DMS114 treated with DMSO at 0.1 percent for 48 hours (cell line): ENCODE data around the gene NKD2.

ENCODE experiments used
- DNase-seq: peaks from one replicate; lab custom pipeline; 2025; ENCODE audit not compliant: unreplicated experiment; lab: John Stamatoyannopoulos, UW

The NKD2 gene

DNA sequence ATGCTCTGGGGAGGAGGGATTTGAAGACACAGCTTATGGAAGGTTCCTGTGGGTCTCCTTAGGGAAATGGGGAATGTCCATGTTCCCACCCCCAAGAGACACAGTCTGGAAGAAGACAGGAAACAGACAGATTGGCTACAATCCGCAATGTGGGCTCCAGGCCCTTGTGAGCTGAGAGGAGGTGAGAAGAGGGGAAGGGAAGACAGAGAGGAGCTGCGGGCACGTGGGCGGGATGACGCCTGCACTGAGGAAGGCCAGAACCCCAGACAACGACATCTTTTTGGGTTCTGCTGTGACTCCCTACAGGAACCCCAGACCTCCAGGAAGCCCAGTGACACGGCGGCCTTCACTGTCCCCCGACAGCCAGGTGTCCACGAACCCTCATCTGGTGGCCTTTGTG is 29.9 kb upstream of the NKD2 start:
- no peak for DNase-seq

DNA sequence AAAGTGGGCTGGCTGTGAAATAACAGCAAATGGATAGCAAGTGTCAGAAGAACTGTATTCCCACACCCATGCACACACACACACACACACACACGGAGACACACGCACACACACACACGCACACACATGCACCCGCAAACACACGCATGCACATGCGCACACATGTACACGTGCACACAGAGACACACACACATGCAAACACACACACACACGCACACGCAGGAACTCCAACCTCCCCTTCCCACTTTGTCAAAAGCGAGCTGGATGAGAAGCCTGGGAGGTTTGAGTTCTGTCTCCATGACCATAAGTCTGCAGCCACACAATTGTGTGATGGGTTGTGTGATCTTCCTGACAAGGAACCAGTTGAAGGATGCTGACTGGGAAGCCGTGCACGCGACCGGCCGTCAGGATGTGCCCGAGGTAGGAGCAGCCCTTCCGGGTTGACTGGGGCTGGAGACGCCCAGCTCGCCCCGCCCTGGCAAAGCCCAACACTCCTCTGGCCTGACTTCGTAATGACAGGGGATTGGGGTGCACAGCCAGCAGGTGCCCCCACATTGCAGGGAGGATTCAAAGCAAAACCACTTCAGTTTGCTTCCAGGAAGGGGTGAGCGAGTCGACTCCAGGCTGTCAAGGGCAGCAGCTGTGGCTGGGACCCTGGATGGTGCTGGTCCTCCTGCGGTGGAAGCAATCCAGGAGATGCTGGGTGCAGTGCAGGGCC is 29.3 kb upstream of the NKD2 start:
- DNase-seq: no peak

DNA sequence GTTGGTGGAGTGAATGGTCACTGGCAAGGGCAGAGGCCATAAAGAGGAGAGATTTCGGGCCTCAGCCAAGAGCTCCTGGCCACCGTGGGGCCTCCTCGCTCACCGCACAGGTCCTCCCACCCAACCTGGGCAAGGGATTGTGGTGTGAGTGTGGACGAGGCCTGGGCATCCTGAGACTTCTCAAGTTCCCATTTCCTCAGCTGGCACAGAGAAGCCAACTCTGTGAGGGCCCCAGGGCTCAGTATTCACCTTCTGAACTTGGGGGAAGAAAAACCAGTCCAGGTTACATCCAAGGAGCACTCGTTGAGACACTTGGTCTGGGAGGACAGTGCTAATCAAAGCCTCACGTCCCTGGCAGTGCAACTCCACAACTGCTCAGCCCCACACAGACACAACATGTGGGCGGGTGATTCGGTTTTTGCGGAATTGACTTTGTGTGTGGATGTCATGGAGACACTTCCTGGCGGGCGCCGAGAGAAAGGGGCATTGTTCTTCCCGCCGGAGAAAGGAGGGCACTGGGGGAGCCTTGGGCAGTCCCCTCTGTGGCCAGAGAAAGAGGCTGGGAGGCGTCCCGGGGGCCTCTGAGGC is 28.5 kb upstream of the NKD2 start:
- no peak for DNase-seq

DNA sequence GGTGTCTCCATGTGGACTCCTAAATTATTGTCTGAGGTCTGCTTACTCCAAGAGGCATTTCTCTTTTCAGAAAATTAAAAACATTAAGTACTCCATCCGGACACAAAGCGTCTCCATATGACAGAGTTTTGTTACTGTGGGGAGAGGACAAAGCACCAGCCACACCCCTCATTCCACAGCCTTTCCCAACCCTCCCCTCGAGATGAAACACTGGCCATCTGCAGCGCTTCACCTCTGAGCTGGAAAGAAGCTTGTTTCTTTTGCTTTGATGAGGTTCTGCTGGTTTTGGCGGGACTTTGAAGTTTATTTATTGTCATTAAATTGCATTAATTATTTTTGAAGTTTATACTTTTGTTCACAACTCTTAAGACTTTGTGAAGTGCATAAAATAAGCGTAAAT is 27.6 kb upstream of the NKD2 start:
- DNase-seq: no peak

DNA sequence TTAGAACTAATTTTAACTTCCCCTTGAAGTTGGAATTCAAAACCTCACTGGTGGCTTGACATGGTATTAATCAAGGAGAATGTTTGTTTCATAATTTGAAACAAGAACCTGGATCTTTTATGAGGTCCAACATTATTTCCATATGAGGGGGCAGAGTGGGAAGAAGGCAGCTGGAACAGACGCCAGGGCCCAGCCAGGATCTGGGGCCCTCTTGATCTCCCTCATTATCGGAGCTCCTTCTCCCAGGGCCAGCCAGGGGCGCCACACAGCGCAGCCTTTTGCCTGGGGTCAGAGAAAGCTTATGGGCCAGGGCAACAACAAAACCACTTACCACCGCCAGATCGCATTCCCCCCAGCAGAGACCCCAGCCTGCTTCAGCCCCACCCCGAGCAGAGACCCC is 27.1 kb upstream of the NKD2 start:
- no peak for DNase-seq

DNA sequence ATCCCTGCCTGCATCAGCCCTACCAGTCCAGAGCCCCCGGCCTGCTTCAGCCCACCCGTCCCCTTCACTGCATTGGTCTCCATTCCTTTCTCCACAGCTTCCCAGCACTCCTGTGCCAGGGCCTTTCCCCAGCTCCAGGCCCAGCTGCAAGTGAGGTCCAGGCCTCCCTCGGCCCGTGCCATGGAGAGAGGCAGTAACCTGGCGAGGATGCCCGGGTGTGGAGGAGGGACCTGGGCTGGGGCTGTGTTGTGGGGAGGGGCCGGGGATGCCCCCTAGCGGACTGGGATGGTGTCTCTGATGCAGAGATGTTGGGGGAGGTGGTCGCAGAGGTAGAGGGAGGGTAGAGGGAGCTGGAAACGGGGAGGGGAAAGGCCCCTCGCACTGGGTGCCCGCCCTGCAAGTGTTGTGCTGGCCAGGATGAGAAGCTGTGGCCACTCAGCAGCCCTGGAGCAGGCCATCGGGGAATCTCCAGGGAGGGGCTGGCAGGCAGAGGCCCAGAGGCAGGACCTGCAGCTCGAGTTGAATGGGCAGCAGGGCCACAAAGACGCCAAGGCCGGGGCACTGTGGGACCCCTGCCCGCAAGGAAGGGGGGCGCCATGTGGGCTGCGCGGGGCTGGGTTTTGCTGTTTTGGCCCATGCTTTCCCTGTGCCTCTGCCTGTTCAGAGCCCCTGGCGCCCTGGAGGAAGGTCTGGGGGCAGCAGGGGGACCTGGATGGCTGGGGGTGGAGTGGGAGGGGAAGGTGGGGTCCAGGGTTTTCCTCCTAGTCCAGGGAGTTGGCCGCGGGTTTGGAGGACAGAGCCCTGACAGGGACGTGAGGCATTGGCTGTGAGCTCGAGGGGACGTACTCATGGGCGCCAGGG is 26.0 kb upstream of the NKD2 start:
- no peak for DNase-seq

DNA sequence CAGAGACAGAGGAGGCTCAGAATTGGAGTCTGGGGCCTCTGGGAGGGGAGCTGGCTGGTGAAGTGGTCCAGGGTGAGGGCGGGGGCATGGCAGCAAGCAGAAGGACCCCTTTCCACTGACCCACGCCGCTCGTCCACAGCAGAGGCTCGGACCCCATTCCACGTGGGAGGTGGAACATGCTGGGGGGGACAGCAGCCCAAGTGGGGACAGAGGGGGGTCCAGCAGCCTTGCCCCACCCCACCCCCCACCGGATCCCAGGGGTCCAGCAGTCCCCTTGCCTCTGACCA is 25.4 kb upstream of the NKD2 start:
- DNase-seq: no peak

DNA sequence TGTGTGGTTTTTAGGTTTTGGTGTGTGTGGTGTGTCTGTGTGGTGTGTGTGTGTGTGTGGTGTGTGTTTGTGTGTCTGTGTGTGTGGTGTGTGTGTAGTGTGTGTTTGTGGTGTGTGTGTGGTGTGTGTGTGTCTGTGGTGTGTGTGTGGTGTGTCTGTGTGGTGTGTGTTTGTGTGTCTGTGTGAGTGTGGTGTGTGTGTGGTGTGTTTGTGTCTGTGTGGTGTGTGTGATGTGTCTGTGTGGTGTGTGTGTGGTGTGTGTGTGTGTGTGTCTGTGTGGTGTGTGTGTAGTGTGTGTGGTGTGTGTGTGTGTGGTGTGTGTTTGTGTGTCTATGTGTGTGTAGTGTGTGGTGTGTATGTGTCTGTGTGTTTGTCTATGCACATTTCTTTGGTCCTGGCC is 25.0 kb upstream of the NKD2 start:
- DNase-seq: no peak

DNA sequence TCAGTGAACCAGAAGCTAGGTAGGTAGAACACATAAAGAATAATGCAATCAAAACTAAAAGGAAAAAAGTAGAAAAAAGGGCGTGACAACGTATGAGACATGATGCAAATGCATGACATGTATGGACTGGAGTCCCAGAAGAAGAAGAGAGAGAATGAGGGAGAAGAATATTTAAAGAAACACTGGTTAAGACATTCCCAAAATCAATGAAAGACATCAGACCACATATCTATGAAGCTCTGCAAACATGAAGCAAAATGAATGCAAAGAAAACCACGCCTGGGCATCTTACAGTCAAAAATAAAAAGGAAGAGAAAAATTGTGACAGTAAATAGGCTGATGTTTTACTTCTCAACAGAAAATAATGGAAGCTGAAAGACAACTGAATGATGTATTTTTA is 23.8 kb upstream of the NKD2 start:
- DNase-seq: no peak

DNA sequence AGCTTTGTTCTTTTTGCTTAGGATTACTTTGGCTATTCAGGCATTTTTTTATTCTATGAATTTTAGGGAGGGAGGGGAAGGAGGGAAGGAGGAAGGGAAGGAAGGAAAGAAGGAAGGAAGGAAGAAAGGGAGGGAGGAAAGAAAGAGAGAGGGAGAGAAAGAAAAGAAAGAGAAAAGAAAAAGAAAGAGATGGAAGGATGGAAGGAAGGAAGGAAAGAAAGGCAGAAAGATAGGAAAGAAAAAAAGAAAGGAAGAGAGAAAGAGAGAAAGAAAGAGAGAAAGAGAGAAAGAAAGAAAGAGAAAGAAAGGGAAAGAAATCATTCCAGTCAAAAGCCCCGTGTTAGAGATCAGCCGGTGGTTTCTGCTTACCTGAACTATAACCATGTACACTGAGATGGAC is 20.8 kb upstream of the NKD2 start:
- DNase-seq: no peak

DNA sequence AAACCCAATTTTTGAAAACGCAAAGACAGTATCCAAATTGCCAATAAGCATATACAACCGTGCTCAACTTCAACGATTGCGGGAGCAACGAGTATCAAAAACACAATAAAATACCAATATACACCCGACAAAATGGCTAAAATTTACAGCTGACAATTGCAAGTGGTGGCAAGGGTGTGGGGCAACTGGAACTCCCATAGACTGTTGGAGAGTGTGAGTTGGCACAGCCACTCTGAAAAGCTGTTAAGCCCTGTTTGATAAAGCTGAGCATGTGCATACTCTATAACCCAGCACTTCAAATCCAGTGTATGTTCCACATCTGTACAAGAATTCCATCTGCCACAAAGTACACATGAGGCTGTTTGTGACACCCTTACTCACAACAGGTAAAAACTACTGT is 20.3 kb upstream of the NKD2 start:
- no peak for DNase-seq

DNA sequence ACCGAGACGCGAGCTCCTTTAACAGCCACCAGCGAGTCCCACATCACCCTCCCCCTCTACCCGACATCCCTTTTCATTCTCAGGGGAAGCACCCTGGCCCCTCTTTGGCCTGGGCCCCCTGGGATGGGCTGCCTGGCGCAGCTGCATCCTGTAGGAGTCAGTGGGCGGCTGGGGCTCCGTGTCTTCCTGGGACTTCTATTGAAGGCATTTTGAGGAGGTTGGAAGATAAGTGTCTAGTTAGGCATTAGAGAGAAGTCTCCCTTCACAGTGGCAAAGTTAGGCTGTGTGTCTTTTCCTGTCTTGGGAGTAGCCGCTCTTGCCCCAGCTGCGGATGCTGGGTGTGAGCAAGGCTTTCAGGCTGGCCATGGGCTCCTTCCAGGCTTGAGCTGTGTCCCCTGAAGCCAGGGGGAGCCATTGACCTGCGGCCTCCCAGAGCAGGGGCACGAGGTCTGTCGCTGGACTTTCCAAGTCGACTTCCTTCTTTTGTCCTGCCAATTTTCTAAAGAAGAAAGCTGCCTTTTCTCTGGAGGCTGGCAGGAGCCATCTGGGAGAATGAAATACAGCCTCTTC is 18.6 kb upstream of the NKD2 start:
- no peak for DNase-seq

DNA sequence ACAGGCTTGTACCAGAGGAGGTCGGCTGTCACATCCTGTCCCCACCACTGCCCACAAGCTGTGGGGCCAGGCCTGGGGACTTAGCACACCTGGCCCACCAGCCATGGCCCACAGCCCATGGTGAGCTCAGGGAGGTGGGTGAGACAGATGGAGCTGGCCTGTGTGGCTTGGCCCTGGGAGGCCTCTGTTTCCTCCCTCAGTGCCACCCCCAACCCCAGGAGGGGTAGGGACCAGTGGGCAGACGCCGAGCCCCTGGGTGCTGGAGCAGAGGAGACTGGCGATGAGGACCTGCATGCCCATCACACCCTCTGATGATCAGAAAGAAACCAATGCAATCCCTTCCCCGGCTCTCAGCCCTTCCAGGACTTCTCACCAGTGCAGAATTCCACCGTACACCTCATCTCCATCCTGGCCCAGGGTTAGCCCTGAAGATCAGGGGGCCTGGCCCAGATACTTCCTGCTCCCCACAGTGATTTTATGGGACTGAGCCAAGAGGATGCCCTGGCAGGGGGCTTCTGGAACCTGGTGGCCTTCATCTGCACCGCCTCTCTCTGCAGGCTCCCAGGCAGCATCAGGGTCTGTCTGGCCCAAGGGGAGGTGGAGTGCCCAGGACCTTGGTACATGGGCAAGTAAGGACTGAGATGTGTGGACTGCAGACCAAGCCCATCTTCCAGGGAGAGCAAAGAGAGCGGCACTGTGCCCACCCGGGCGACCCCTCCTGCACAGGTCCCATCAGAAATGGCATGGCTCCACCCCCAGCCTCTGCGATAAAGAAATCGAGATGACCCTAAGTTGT is 16.9 kb upstream of the NKD2 start:
- DNase-seq: no peak

DNA sequence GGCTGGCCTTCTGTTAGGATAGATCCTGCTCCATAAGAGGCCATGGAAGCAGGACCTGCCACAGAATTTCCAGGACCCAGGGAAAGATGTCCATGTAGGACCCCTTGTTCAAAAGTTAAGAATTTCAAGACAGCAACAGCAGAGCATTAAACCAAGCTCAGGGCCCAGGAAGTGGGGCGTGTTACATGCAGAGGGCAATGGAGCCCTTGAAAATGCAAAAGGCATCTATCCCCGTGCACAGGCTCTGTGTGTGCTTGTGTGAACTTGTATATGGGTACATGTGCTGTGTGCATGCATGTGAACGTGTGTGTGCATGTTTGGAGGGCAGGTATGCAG is 14.4 kb upstream of the NKD2 start:
- no peak for DNase-seq

DNA sequence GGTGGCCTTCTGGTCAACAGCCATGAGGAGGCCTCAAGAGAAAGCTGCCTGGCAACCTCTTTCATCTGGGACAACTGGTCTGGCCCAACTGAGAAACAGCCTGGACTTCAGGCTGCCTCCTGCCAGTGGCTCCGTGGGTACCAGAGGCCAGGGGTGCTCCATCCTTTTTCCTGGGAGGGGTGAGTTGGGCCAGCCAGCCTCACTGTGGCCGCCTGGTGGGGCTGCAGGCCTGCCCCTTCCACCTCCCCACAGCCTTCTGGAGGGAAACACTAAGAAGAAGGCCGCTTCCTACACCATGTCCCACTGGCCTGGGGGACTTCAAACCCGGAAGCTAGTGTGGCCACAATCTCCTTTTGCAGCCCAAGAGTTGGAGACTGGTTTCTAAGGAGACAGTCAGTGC is 13.8 kb upstream of the NKD2 start:
- no peak for DNase-seq

DNA sequence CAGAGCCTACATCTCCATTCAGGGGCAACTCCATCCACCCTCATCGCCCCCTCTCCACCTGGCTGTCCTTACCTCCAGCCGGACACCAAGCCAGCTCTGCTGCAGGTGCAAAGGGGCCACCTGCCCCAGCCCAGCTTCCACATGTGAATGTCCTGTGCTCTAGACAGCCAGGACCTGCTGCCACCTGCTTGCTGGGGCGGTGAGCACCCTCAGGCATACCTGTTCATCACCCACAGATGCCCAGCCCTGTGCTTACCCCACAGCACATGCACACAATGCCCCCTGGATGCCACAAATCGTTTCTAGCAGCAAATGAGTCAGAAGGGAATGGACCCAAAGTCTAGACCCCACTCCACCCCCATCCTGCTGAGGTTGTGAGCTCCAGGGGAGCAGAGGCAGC is 13.3 kb upstream of the NKD2 start:
- DNase-seq: no peak

DNA sequence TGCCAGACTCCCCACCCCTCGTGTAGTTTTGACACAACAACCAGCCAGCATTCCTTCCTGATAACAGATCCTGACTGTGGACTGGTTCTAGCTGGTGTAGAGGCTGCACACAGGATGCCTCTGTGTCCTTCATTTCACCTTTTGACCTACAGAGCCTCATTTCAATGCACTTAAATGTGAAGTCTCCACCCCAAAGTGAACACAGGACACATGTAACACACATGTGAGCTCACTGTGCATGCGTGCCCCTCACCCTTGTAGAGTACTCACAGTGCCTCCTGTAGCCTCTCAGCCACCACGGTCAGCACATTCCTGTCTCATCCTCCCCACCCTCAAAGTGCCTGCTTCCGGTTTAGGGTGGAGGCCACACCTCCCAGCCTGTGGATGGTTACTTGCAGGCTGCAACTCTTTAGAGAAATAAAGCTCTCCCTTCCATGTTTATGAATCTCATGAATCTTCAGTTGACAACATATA is 11.6 kb upstream of the NKD2 start:
- no peak for DNase-seq

DNA sequence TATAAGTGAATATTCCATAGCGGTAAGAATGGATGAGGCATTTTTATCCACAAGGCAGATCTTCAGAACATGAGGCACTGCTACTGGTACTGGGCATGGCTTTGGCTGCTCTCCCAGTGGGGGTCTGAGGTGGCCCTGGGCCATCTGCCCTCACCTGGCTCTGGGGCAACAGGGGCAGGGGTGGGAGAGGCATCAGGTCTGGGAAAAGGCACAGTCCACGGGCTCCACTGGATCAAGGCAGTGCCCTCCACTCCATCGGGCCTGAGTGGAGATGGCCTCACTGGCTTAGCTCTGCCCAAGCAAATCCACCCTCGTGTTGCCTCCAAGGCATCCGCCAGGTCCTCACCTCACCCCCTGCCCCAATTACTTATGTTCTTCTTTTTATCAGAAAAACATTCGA is 10.9 kb upstream of the NKD2 start:
- DNase-seq: no peak

DNA sequence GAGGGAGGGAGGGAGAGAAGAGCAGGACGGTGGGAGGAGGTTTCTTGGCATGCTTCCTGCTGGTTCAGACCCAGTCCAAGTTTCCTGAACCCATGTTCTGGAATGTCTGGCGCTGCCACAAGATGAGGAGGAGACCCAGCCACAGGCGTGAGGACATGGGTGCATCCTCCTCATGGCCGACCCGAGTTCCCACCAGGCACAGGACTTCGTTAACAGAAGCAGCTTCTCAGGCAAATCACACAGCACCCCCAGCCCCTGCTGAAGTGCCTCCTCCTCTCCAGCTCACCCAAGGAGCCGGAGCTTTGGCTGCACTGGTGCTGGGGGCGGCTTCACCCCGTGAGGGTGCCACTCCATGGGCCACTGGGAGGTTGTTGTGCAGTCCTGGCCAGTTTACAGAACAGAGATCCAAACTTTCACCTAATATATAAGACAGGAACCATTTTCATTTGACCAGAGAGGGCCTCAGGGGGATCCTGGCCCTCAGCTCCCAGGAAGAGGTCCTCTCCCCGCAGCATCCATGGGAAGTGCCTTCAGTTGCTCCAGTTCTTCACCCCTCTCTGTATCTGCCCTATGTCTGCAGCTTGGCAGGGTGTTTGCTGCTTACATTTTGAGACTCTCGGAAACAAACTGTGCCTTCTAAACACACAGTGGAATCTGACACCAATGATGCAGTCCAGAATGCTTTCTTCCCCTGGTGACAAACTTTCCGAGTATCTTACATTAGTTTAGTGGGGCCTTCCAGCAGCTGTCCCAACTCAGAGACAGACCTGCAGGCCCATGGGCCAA is 10.2 kb upstream of the NKD2 start:
- DNase-seq: no peak

DNA sequence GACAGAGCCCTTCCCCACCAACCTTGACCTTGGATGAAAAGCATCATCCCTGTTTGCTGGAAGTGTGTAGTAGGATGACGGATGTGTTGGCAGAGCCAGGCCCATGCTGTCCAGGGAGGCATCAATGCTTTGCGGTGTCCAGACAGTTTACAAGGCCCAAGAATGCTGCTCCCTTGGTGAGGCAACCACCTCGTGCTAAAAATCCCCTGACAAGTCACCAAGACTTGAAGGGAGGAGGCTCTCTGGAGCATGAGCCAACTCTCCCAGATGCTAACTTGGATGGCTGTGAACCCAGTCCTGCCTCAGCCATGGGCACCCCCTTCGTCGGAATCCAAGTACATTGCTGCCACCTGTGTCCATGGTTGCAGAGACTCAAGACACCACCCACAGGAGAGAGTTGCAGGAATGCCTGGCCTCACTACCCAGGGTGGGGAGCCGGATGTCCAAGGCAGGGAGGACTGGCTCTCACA is 9.5 kb upstream of the NKD2 start:
- DNase-seq: no peak

DNA sequence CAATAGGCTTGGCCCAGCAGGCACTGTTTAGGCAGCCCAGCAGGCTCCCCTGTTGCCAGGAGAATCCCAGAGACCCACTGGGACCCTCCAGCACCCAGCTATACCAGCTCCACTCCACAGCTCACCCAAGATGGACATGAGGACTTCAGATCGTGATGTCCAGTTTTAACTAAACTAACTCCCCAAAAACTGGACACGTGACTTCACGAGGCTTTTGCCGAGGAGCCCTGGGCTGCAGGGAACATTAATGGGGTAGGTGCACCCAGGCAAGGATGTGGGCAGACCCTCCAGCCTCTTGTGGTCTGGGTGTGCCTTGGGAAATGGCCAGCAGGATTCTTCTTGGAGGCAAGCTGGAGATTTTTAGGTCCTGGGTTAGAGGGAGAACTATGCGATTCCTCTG is 8.9 kb upstream of the NKD2 start:
- no peak for DNase-seq
